ENCODE results near the gene FUT8. TPM values are rescaled to one million over a fixed set of nuclear protein-coding genes. Genes with fewer than 3 reads are reported as not detected.

FUT8 gene
- polyA plus RNA-seq, 1 experiment, result 45.1 TPM

DNA sequence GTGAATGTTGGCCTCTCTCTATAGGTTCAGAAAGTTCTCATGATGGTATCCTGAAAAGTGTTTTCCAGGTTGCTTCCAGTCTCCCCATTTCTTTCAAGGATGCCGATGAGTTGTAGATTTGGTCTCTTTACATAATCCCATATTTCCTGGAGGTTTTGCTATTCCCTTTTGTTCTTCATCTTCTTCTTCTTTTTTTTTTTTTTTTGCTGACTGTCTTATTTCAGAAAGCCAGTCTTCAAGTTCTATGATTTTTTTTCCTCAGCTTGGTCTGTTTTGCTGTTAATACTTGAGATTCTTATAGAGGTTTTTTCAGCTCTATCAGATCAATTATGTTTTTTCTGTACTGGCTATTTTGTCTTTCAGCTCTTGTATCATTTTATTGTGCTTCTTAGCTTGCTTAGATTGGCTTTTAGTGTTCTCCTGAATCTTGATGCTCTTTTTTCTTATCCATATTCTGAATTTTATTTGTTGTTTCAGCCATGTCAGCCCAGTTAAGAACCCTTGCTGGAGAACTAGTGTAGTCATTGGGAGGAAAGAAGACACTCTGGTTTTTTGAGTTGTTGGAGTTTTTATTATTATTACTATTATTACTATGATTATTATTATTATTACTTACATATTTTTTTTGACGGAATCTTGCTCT lies 124.4 kb downstream of the FUT8 start:
- Histone ChIP-seq H3K27ac (ENCODE audit: low read depth, low read length) (no peak overlapping the region), H3K4me3 (ENCODE audit: low read depth, low read length) (no peak overlapping the region), H3K9me3 (ENCODE audit: control insufficient read depth, insufficient read depth, low read length) (peaks cover 3% of the 10 kb centered on the region; the same call in 1 of the 2 replicates), H3K27me3 (ENCODE audit: control insufficient read depth, insufficient read depth, low read length) (no peaks in the 10 kb centered on the region)
- no peak for DNase-seq (ENCODE audit: low read depth, low spot score)
- ChIA-PET CTCF (no interaction called here), POLR2A (no interaction called here)
- TF ChIP-seq, protein P1, sequence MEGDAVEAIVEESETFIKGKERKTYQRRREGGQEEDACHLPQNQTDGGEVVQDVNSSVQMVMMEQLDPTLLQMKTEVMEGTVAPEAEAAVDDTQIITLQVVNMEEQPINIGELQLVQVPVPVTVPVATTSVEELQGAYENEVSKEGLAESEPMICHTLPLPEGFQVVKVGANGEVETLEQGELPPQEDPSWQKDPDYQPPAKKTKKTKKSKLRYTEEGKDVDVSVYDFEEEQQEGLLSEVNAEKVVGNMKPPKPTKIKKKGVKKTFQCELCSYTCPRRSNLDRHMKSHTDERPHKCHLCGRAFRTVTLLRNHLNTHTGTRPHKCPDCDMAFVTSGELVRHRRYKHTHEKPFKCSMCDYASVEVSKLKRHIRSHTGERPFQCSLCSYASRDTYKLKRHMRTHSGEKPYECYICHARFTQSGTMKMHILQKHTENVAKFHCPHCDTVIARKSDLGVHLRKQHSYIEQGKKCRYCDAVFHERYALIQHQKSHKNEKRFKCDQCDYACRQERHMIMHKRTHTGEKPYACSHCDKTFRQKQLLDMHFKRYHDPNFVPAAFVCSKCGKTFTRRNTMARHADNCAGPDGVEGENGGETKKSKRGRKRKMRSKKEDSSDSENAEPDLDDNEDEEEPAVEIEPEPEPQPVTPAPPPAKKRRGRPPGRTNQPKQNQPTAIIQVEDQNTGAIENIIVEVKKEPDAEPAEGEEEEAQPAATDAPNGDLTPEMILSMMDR (IDR thresholded peaks at IDR 0.05; ENCODE audit: low read depth, low read length), result no peak

DNA sequence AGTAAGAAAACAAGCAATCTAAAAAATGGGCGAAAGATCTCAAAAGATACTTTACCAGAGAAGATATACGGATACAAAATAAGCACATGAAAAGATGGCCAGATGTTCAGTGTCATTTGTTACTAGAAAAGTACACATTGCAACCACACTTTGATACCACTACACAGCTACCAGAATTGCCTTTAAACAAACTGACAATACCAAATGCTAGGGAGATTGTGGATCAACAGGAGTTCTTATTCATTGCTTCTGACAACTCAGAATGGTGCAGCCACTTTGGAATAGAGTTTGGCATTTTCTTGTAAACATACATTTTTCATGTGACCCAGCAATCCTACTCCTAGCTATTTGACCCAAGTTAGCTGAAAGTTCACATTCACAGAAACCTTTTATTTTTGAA lies 136.3 kb downstream of the FUT8 start:
- Histone ChIP-seq H3K9me3 (ENCODE audit: control insufficient read depth, insufficient read depth, low read length) (no peaks in the 10 kb centered on the region), H3K4me3 (ENCODE audit: low read depth, low read length) (no peak overlapping the region), H3K27me3 (ENCODE audit: control insufficient read depth, insufficient read depth, low read length) (no peaks in the 10 kb centered on the region), H3K27ac (ENCODE audit: low read depth, low read length) (no peak overlapping the region)
- DNase-seq (ENCODE audit: low read depth, low spot score), result peak; percentile 4
- ChIA-PET POLR2A (no interaction called here), CTCF (no interaction called here)
- TF ChIP-seq, protein P1 (IDR thresholded peaks at IDR 0.05; ENCODE audit: low read depth, low read length), result no peak

DNA sequence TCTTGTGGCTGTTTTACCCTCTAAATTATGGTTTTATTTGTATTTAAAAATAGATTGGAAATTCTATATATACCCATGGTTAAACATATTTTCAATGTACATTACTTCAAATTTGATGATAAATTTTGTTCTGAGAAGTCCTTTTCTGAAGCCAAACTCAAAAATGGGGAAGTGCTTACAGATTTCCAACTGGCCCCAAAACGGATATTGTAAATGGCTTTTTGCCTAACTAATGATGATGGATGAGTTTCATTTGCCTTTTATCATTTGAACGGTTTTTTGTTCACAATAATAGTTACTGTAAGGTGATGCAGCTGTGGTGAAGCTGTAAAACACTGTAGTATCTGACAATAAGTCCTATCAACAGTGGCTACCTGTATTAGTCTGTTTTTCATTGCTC lies 136.9 kb downstream of the FUT8 start:
- no peak for DNase-seq (ENCODE audit: low read depth, low spot score)
- TF ChIP-seq, protein P1 (IDR thresholded peaks at IDR 0.05; ENCODE audit: low read depth, low read length), result no peak
- CTCF ChIA-PET, result no interaction called here
- Histone ChIP-seq H3K27me3 (ENCODE audit: control insufficient read depth, insufficient read depth, low read length) (no peaks in the 10 kb centered on the region), H3K27ac (ENCODE audit: low read depth, low read length) (no peak overlapping the region), H3K4me3 (ENCODE audit: low read depth, low read length) (no peak overlapping the region), H3K9me3 (ENCODE audit: control insufficient read depth, insufficient read depth, low read length) (no peaks in the 10 kb centered on the region)
- POLR2A ChIA-PET, result no interaction called here

DNA sequence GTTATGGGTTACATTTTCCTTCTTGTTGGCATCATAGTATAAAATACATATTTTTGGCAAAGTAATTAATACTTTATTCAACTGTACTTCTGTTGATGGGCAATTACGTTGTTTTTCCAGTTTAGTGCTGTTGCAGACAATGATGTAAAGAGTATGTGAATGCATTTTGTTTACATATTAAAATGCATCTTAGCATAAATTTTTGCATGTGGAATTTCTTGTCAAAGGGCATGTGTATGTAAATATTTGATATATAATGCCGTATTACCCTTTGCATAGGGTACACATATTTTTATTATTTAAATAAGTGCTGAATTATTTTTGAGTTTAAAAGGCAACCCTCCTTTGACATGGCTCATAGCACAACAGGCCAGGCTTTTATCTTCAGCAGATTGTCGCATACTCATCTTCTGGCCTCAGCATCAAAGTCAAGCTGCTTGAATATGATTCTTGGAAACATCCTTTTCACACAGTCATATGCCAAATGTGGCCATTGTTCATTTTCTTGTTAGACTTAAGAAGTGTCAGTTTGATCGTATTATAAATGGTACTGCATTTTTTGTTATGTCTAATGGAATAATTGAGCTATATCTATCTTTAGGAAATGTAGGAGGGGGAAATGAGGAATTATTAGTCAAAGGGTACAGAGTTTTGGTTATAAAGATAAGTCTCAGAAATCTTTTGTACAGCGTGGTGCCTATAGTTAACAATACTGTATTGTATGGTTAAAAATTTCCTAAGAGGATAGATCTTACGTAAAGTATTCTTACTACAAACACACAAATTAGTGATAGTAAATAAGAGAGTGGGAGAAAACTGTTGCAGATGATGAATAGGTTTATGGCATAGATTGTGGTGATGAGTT lies 138.5 kb downstream of the FUT8 start:
- Histone ChIP-seq H3K9me3 (ENCODE audit: control insufficient read depth, insufficient read depth, low read length) (no peaks in the 10 kb centered on the region), H3K27me3 (ENCODE audit: control insufficient read depth, insufficient read depth, low read length) (no peaks in the 10 kb centered on the region), H3K4me3 (ENCODE audit: low read depth, low read length) (no peak overlapping the region), H3K27ac (ENCODE audit: low read depth, low read length) (no peak overlapping the region)
- ChIA-PET POLR2A (no interaction called here), CTCF (interaction anchor here (0.6 kb wide), 1 partner anchor 394 kb away, joined by 4 read pairs; no protein-coding TSS in a partner anchor)
- no peak for DNase-seq (ENCODE audit: low read depth, low spot score)
- TF ChIP-seq, protein P1 (IDR thresholded peaks at IDR 0.05; ENCODE audit: low read depth, low read length), result no peak

DNA sequence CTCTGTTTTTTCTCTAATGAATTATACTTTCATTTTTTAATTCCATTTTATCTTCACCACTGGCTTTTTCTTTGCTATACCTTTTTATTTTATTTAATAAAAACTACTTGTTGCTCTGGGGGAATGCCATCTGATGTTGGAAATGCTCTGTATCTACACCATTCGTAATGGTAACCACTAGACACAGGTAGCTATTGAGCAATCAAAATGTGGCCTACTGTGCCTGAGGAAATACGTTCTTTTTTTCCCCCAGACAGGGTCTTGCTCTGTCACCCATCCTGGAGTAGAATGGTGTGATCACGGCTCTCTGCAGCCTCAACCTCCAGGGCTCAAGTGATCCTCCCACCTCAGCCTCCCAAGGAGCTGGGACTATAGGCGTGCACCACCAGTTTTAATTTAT lies 140.2 kb downstream of the FUT8 start:
- TF ChIP-seq, protein P1 (IDR thresholded peaks at IDR 0.05; ENCODE audit: low read depth, low read length), result no peak
- Histone ChIP-seq H3K9me3 (ENCODE audit: control insufficient read depth, insufficient read depth, low read length) (no peaks in the 10 kb centered on the region), H3K27ac (ENCODE audit: low read depth, low read length) (no peak overlapping the region), H3K4me3 (ENCODE audit: low read depth, low read length) (no peak overlapping the region), H3K27me3 (ENCODE audit: control insufficient read depth, insufficient read depth, low read length) (no peaks in the 10 kb centered on the region)
- ChIA-PET CTCF (interaction anchor here (1.0 kb wide), 1 partner anchor 48 kb away, joined by 3 read pairs; no protein-coding TSS in a partner anchor), POLR2A (no interaction called here)
- DNase-seq (ENCODE audit: low read depth, low spot score), result no peak
